ENCODE results near the gene SLC17A2.

Gene SLC17A2

DNA sequence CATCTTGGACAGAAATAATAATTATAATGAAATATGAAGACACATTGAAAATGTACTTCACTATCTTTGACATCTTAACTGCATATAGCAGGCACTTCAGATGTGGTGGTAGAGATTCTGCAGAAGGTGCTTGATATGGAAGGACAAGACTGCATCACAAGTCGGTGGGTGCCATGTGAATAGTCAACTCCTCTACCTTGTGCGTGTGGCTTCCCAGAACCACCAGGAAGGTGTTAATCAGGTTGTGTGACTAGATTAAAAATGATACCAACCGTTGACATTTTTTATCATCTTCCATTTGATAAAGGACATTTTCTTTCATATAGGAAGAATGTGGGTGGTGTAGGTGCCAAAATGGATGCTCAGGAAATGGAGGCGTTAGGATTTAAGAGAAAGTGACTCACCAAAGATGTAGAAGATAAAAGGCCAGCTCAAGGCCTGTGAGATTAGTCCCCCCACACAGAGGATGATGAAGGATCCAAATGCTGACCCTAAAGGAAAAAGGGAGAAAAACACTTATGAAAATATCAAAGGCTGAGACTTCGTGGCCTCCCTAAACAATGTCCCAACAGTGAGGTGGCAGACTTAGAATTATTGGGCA, 12.3 kb downstream of the SLC17A2 start:
- no peak for DNase-seq

DNA sequence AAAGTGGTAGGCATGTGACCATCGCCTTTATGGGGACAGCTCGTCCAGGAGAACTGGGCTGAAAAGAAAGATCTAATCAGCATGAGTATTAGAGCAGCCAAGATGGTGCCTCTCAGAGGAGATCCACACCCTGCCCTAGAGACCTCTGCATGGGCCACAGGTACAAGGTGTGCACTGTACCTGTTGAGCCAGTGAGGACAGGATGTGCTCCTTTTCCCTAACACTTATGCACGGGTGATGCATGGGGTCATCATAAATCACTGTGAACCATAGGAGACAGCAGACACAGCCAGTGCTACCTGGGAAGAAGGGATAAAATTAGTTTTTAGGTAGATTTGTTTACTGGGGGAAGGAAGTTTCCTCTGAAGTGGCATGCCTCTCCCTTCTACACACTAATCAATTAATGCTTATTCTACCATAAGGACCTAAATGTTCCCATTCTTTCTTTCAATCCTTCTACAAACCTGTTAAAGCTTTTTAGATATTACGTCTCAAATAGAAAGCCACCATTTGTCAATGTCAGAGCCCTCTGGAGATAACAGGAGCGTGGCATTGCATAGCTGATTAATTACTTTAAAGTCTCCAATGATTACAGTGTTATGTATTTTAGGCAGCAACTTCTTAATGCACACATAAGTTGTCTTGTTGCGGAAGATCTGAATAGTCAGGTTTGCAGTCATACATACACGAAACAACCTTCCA, 13.6 kb downstream of the SLC17A2 start:
- no peak for DNase-seq

GRCh38 chr6:25916330-25916729, 14.2 kb downstream of the SLC17A2 start:
- no peak for DNase-seq

DNA sequence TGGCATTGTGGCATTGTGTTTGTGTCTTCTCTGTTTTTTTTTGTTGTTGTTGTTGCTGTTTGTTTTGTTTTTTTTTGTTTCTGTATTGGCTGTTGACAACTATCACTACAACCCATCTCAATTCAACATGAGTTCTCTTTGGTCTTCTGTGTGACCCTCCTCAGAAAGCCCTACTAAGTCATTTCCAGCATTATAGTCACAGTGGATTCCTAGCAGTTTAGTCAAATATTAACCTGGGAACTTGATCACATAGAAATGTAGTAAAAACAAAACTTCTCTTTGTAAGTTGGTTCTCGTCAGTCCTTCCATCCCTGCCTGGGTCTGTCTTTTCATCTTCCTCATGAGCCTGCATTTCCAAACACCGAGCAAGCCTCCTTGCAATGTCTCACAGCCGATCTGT, 16.8 kb downstream of the SLC17A2 start:
- no peak for DNase-seq

DNA sequence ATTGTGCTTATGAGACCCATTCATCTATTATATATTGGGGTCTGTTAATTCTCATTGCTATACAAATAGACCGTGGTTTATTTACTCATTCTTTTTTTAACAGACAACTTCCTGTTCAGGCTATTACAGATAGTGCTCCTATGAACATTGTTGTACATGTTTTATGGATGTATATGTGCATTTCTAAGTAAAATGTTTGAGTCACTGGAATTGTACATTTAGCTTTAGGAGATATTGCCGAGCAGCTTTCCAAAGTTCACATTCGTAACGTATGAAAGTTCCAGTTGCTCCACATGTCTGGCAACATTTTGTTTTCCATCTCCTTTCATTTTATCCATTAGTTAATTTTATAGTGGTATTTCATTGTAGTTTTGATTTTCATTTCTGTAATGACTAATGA, 19.1 kb downstream of the SLC17A2 start:
- no peak for DNase-seq

- DNase-seq, result no peak
Observed at GRCh38 chr6:25907475-25908014, 22.9 kb downstream of the SLC17A2 start.

DNA sequence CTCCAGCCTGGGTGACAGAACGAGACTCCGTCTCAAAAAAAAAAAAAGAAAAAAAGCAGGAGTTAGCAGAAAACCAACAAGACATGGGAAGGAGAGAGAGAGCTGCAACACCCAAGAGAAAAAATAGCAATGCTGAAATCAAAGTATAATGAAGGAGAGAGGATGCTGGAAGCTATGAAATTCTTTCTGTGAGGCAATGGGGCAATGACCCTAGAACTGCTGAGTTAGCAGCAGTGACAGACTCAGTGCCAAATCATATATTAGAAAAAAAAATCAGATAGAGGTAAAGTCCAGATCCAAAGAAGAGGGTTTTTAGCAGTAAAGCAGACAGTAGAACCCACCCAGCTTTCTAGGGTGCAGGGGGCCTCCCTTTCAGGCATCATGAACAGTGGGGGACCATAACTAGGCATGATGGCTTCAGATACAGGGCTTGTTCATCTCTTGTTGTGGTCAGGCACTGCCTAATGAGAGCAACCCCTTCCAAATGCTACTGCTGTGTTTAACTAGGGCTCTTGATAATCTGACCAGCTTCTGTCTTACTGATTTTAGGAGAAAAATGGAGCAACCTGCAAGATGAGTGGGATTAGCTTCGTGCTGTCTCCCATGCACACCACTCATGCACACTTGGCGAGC, 26.9 kb downstream of the SLC17A2 start:
- no peak for DNase-seq

- peak; percentile 26 for DNase-seq
Observed at GRCh38 chr6:25902071-25902470, 28.4 kb downstream of the SLC17A2 start.

GRCh38 chr6:25900843-25901242, 29.6 kb downstream of the SLC17A2 start:
- no peak for DNase-seq

- no peak for DNase-seq
Observed at GRCh38 chr6:25899580-25900408, 30.7 kb downstream of the SLC17A2 start.

DNA sequence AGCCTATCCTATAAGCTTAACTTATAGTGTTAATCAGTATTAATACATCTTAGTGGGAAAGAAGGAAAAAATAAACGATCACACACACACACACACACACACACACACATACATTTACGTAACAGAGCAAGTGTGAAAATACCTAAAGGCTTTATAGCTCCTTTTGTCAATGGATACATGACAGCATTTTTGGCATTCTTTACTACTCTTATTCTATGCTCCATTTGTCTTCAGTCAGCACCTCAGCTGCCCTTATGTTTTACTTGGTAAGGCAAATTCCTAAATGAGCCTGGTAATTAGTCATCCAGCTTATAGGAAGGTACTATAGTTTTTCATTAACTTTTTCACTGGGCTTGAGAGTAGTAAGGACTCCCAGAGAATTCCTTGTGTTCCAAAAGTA, 31.4 kb downstream of the SLC17A2 start:
- DNase-seq, result no peak

DNA sequence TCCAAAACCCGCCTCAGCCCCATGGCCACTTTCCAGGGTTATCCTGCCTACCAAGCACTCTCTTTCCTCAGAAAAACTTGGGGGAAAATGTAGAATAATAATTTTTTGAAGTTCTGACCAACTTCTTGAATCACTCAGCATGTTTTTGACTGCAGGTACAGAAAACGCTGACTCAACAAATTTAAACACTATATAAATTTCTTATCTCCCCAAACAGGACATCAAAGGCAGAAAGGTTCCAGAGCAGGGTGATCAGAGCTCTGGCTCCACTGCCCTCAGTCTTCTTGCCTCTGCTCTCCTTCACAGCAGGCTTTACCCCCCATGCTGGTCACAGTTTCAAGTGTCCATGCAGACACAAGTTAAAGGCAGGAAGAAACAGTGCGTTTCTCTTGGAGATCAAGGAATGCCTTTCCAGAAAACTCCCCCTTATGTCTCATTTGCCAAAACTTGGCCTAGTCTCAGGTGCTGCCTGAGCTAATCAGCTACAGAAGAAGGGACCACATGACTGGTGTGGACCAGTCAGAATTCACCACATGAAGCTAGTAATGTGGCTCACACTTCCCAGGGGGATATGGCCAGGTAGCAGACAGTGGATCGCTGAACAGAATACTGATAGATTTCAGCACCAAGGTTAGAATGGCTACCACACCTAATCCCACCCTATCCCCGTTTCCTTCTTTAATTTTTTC, 32.1 kb downstream of the SLC17A2 start:
- no peak for DNase-seq

DNA sequence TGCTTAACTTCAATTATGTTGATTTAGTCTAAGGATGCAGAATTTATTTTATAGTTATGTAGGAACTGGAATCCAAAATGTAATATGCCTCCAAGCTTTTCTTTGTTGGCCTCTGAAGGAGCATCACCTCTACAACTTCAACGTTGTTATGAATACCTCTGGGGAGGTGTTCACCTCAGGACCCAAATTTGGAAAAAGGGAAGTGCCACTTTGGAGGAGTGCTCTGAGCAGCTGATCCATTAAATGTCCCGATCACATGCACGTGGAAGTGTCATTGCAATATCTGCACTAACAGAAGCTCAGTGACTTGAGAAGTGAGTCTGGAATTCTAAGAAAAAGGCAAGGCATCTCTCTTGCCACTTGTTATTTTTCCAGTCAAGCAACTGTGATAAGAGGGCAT, 34.2 kb downstream of the SLC17A2 start:
- no peak for DNase-seq

DNA sequence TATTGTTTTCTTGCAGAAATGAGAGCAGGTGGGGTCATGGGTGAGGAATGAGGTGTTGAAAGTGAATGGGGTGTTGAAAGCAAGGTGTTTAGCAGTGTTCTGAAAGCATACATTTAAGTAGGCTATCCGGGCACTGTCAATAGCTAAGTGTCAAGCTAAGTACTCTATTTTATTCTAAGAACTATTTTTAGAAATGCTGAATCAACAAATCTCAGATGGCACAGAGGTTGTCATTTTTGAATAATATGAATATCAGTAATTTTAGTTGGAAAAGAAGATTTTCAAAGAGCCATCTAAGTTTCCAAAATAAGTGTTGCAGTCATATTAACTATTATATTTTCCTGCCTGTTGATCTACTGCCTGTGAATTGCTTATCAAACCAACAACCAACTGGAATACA, 34.7 kb downstream of the SLC17A2 start:
- no peak for DNase-seq

GRCh38 chr6:25893778-25894177, 36.7 kb downstream of the SLC17A2 start:
- no peak for DNase-seq

GRCh38 chr6:25892877-25893276, 37.6 kb downstream of the SLC17A2 start:
- DNase-seq, result no peak

DNA sequence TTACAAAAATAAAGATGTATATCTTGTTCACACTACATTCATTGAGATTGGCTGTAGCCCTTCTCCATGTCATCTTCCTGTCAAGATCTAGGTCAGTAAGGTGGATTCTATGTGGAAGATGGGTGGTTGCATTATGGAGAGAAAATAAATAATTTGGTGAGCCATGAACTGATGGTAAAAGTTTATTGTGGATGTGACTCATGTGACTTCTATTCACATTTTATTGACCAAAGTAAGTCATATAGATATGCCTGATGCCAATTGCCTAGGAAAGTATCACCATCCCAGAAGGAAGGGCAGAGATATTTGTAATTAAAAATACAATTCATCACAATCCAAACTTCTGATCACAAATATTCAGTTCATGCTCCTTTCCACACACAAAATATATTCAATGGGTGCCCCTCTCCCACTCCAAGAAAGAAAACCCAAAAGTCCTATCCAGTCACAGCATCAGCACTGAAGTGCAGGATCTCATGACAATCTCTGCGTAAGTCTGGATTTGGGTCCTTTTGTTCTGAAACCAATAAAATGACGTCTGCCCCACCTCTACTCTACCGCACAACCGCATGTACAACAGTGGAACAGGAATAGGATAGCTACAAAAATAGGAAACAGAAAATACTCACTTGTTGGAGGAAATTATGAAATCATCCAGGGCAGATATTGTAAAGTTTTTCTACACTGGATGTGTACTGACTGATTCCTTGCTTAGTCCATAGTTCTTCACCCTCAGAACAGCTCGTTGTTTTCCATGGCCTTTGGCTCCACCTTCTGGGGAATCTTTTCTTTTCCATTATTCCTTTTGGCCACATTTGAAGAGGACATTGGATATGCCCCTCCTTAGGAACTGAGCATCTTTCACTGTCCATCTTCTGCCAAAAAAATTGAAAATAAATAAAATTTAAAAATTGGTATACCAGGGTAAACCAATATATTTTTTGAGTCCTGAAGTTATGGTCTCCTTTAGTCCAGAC, 40.3 kb downstream of the SLC17A2 start:
- peak; percentile 31 for DNase-seq

DNA sequence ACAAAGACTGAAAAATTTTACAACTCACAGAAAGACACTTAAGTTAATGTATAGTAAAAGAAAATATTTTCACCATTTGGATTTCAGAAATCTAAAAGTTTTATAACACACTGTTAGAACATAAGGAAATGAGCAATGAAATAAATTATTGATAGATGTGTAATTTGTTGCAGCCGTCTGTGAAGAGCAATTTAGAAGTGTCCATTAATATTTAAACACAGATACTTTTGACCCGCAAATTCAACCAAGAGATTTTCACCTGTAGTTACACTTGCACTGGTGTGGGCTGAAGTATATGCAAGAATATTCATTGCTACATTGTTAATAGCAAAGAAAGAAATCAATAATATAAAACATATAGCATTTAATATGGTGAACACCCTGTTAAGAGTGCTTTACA, 41.9 kb downstream of the SLC17A2 start:
- no peak for DNase-seq

DNA sequence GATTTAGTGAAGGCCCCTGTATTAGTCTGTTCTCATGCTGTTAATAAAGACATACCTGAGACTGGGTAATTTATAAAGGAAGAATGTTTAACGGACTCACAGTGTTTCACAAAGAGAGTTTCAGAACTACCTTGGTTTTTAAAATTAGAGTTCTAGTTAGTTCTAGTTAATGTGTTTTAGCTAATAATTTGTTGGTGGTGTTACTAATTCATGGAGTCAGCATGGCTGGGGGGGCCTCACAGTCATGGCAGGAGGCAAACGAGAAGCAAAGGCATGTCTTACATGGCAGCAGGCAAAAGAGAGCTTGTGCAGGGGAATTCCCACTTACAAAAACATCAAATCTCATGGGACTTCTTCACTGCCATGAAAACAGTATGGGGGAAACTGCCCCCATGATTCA, 44.4 kb downstream of the SLC17A2 start:
- DNase-seq, result no peak

DNA sequence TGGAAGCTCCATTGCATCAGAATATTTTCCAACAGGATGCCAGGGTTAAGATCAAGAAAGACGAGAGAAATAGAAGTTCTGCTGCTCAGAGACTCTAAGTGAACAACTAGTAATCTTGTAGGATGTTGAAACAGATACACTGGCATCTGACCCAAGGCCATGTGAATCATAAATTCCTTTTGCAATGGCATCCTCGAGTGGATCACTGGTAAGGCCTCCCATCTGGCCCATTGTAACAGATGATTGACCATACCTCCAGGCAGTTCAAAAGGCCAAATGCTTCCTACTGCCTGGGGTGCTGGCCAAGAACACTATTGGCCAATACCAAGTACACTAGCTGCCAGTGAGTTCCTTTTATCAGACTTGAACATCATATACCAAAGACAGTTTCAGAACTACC, 46.5 kb downstream of the SLC17A2 start:
- peak; percentile 25 for DNase-seq

- DNase-seq, result no peak
Observed at GRCh38 chr6:25883536-25883935, 47.0 kb downstream of the SLC17A2 start.
